SK-N-SH (cell line): ENCODE data around the gene THOC7. TPM values are rescaled to one million over a fixed set of nuclear protein-coding genes. Genes with fewer than 3 reads are reported as not detected.

Experiments
- CTCF ChIA-PET: fragments of 300-600, 350-600 bp; formaldehyde crosslinking; extraction: SDS; loops from one replicate; lab custom pipeline; 2021; lab: Yijun Ruan, JAX
- POLR2A ChIA-PET: fragments of 350-600 bp; sonication (Branson Sonifier 250); formaldehyde crosslinking; extraction: SDS; loops from one replicate; lab custom pipeline; 2020; ENCODE audit warnings: antibody characterized with exemption, inconsistent platforms; lab: Yijun Ruan, JAX
- DNase-seq: peaks from one replicate; pipeline ENCODE4 v3.0.0; 2012
- H2AFZ ChIP-seq: fragments of 200-600 bp; sonication (generic); 2 replicates; pipeline ENCODE4 v1.8.1; 2016; ENCODE audit warnings: antibody characterized with exemption, mild to moderate bottlenecking, low read depth
- H3F3A ChIP-seq: fragments of 200-600 bp; sonication (generic); replicated peaks from 2 replicates; pipeline ENCODE3; 2016; ENCODE audit warnings: antibody characterized with exemption, mild to moderate bottlenecking; ENCODE audit not compliant: insufficient read depth
- H3K27ac ChIP-seq, 2 experiments: fragments of 200-500 bp in 1 of 2; fragments of 200-600 bp in 1 of 2; sonication (Bioruptor generic) in 1 of 2; sonication (generic), shearing (Covaris generic) in 1 of 2; 2 replicates each; pipeline versions ENCODE4 v1.5.1 to v1.6.1; 2014 to 2016; ENCODE audit warnings: low read depth in 2 of 2, inconsistent platforms in 1 of 2, low read length in 1 of 2, mild to moderate bottlenecking in 1 of 2, mixed read lengths in 1 of 2
- H3K27me3 ChIP-seq: fragments of 200-600 bp; sonication (generic), shearing (Covaris generic); 2 replicates; pipeline ENCODE4 v1.6.1; 2016; ENCODE audit warnings: mixed run types; ENCODE audit not compliant: insufficient read depth
- H3K36me3 ChIP-seq, 2 experiments: fragments of 200-500 bp in 1 of 2; fragments of 200-600 bp in 1 of 2; sonication (Bioruptor generic) in 1 of 2; sonication (generic) in 1 of 2; replicated peaks in 1 of 2; 2 replicates each; pipeline versions ENCODE3 to v1.5.1; 2014 to 2016; ENCODE audit warnings: low read length in 1 of 2, mild to moderate bottlenecking in 1 of 2; ENCODE audit not compliant: insufficient read depth in 2 of 2, control insufficient read depth in 1 of 2
- H3K4me1 ChIP-seq, 2 experiments: fragments of 200-500 bp in 1 of 2; fragments of 200-600 bp in 1 of 2; sonication (Bioruptor generic) in 1 of 2; sonication (generic), shearing (Covaris generic) in 1 of 2; 2 replicates each; pipeline versions ENCODE4 v1.5.1 to v1.6.1; 2014 to 2016; ENCODE audit warnings: low read depth in 1 of 2, low read length in 1 of 2, mixed run types in 1 of 2; ENCODE audit not compliant: insufficient read depth in 2 of 2, control insufficient read depth in 1 of 2
- H3K4me2 ChIP-seq: fragments of 200-600 bp; sonication (generic), shearing (Covaris generic); 2 replicates; pipeline ENCODE4 v1.6.1; 2017; ENCODE audit warnings: mixed run types
- H3K4me3 ChIP-seq, 2 experiments: fragments of 200-500 bp in 1 of 2; fragments of 200-600 bp in 1 of 2; sonication (Bioruptor generic) in 1 of 2; sonication (generic), shearing (Covaris generic) in 1 of 2; 2 replicates each; pipeline versions ENCODE4 v1.5.1 to v1.8.1; 2014 to 2016; ENCODE audit warnings: low read depth in 2 of 2, inconsistent platforms in 1 of 2, low read length in 1 of 2, mild to moderate bottlenecking in 1 of 2, mixed read lengths in 1 of 2, moderate library complexity in 1 of 2
- H3K79me2 ChIP-seq: fragments of 200-600 bp; sonication (generic); 2 replicates; pipeline ENCODE4 v1.8.1; 2017; ENCODE audit warnings: mild to moderate bottlenecking; ENCODE audit not compliant: insufficient read depth
- H3K9ac ChIP-seq: fragments of 200-600 bp; sonication (generic); 2 replicates; pipeline ENCODE4 v1.6.1; 2017; ENCODE audit warnings: mixed run types
- H3K9me2 ChIP-seq: fragments of 200-600 bp; sonication (generic); 2 replicates; pipeline ENCODE4 v1.6.1; 2017; ENCODE audit warnings: mixed run types
- H3K9me3 ChIP-seq: fragments of 200-600 bp; sonication (generic); 2 replicates; pipeline ENCODE4 v1.6.1; 2017; ENCODE audit warnings: mixed run types, mild to moderate bottlenecking, moderate library complexity
- H4K20me1 ChIP-seq: fragments of 200-600 bp; sonication (generic); 2 replicates; pipeline ENCODE4 v1.6.1; 2017; ENCODE audit warnings: mild to moderate bottlenecking, mixed run types; ENCODE audit not compliant: insufficient read depth
- ELF1 ChIP-seq: IDR thresholded peaks from 2 replicates; pipeline ENCODE4 v1.4.0; 2012
- FOSL2 ChIP-seq: IDR thresholded peaks from 2 replicates; pipeline ENCODE4 v1.4.0; 2012; ENCODE audit warnings: low read depth, mild to moderate bottlenecking, moderate library complexity, borderline replicate concordance
- FOXM1 ChIP-seq: IDR thresholded peaks from 2 replicates; pipeline ENCODE4 v1.4.0; 2012; ENCODE audit warnings: low read depth, mild to moderate bottlenecking
- GABPA ChIP-seq: IDR thresholded peaks from 2 replicates; pipeline ENCODE4 v1.4.0; 2012; ENCODE audit warnings: low read depth, mild to moderate bottlenecking
- GATA2 ChIP-seq: sonication (generic); formaldehyde crosslinking; IDR thresholded peaks from 2 replicates; pipeline ENCODE4 v1.5.0; 2020; ENCODE audit warnings: mild to moderate bottlenecking, missing genetic modification reagents
- JUND ChIP-seq: IDR thresholded peaks from 2 replicates; pipeline ENCODE4 v1.4.0; 2012
- NFIC ChIP-seq: IDR thresholded peaks from 2 replicates; pipeline ENCODE4 v1.4.0; 2012; ENCODE audit warnings: borderline replicate concordance
- PBX3 ChIP-seq: IDR thresholded peaks from 2 replicates; pipeline ENCODE4; 2012
- POLR2AphosphoS5 ChIP-seq: IDR thresholded peaks from 2 replicates; pipeline ENCODE4 v1.6.1; 2012; ENCODE audit warnings: low read depth, low read length
- RAD21 ChIP-seq: IDR thresholded peaks from 2 replicates; pipeline ENCODE4 v1.6.1; 2012; ENCODE audit warnings: mild to moderate bottlenecking, low read length
- RFX5 ChIP-seq: IDR thresholded peaks from 2 replicates; pipeline ENCODE4 v1.6.1; 2012; ENCODE audit warnings: mild to moderate bottlenecking, improper control_type of control experiment, low read length
- RXRA ChIP-seq: IDR thresholded peaks from 2 replicates; pipeline ENCODE4 v1.4.0; 2012; ENCODE audit warnings: low read depth, mild to moderate bottlenecking, borderline replicate concordance
- SIN3A ChIP-seq: IDR thresholded peaks from 2 replicates; pipeline ENCODE4 v1.6.1; 2012; ENCODE audit warnings: low read depth, mild to moderate bottlenecking, low read length, moderate library complexity, borderline replicate concordance
- TCF12 ChIP-seq: IDR thresholded peaks from 2 replicates; pipeline ENCODE4 v1.4.0; 2012
- TEAD4 ChIP-seq: IDR thresholded peaks from 2 replicates; pipeline ENCODE4 v1.4.0; 2012; ENCODE audit warnings: mild to moderate bottlenecking, borderline replicate concordance; ENCODE audit not compliant: insufficient read depth
- USF1 ChIP-seq: IDR thresholded peaks from 2 replicates; pipeline ENCODE4 v1.4.0; 2012; ENCODE audit warnings: low read depth, borderline replicate concordance
- USF2 ChIP-seq: fragments of 150-350 bp; IDR thresholded peaks from 2 replicates; pipeline ENCODE4 v1.6.1; 2017; ENCODE audit warnings: antibody characterized with exemption, low read length, low read depth, borderline replicate concordance
- YY1 ChIP-seq: IDR thresholded peaks from 2 replicates; pipeline ENCODE4 v1.4.0; 2012; ENCODE audit warnings: low read depth, mild to moderate bottlenecking
- ZBTB33 ChIP-seq: IDR thresholded peaks from 2 replicates; pipeline ENCODE4 v1.4.0; 2012; ENCODE audit warnings: low read depth, borderline replicate concordance
- WGBS: methylation state at CpG from one replicate; pipeline ENCODE4 v1.1.6; 2017; ENCODE audit warnings: low lambda C conversion rate; 5-methylcytosine and 5-hydroxymethylcytosine counted together
- polyA plus RNA-seq, 3 experiments: library from polyadenylated mRNA; depleted of rRNA; stranded (reverse); fragments of >200 nt; gene quantifications; 2 replicates each; pipeline ENCODE4 v1.2.3, GENCODE V29; 2012

THOC7 gene
- polyA plus RNA-seq, 1 of the 3 experiments (the other 2 are of a cell fraction) = 35.6 TPM

- no peak for DNase-seq
- Histone ChIP-seq H3F3A (no peaks in the 10 kb centered on the region), H3K4me1 (no peaks in the 10 kb centered on the region; a peak in 2 of 4 replicates), H3K36me3 (peaks cover 0 to 7% of the 10 kb centered on the region in 2 experiments), H3K27me3 (no peaks in the 10 kb centered on the region), H3K4me3 (no peak overlapping the region), H3K9me3 (no peaks in the 10 kb centered on the region), H3K27ac (no peak overlapping the region), H3K79me2 (peaks cover 36% of the 10 kb centered on the region), H3K9ac (no peak overlapping the region), H3K4me2 (no peak overlapping the region), H4K20me1 (peaks cover 3% of the 10 kb centered on the region; the same call in 1 of the 2 replicates), H3K9me2 (no peaks in the 10 kb centered on the region), H2AFZ (no peak overlapping the region)
- 97% methylated on average over 5 of the region's 5 CpGs for WGBS
- ChIA-PET CTCF (no interaction called here), POLR2A (no interaction called here)
- TF ChIP-seq GATA2 (CRISPR knock-in tag) (no peak), RAD21 (no peak), RFX5 (no peak), FOSL2 (no peak), TCF12 (no peak), ELF1 (no peak), ZBTB33 (no peak), USF2 (no peak), FOXM1 (no peak)
These were observed 27.9 kb upstream of the THOC7 start for GRCh38 chr3:63891518-63891917.

GRCh38 chr3:63886858-63887257, 23.3 kb upstream of the THOC7 start:
- Histone ChIP-seq H3K4me3 (no peak overlapping the region), H4K20me1 (peaks cover 28% of the 10 kb centered on the region), H3K36me3 (peaks cover 0 to 14% of the 10 kb centered on the region in 2 experiments), H3K27ac (no peak overlapping the region), H3K4me1 (no peaks in the 10 kb centered on the region; a peak in 1 of 4 replicates), H3K9me2 (no peaks in the 10 kb centered on the region), H3K4me2 (no peak overlapping the region), H3K79me2 (peaks cover 56% of the 10 kb centered on the region), H2AFZ (no peak overlapping the region), H3K9ac (no peak overlapping the region), H3K27me3 (no peaks in the 10 kb centered on the region), H3K9me3 (no peaks in the 10 kb centered on the region), H3F3A (no peaks in the 10 kb centered on the region)
- CTCF ChIA-PET = interaction anchor here (1.0 kb wide), 1 partner anchor 42 kb away, joined by 3 read pairs; no protein-coding TSS in a partner anchor
- WGBS = 96% methylated on average over 3 of the region's 3 CpGs
- no peak for DNase-seq
- POLR2A ChIA-PET = no interaction called here
- TF ChIP-seq FOSL2 = no peak
- TF ChIP-seq FOXM1 = no peak
- TF ChIP-seq RFX5 = no peak
- no peak for TF ChIP-seq USF2
- TF ChIP-seq YY1 = no peak
- no peak for TF ChIP-seq SIN3A
- TF ChIP-seq JUND = no peak
- no peak for TF ChIP-seq USF1
- TF ChIP-seq TEAD4 = no peak
- no peak for TF ChIP-seq PBX3
- no peak for TF ChIP-seq RXRA
- no peak for TF ChIP-seq GATA2 (CRISPR knock-in tag)
- TF ChIP-seq POLR2AphosphoS5 = no peak
- no peak for TF ChIP-seq GABPA
- no peak for TF ChIP-seq TCF12
- TF ChIP-seq NFIC = no peak
- no peak for TF ChIP-seq ZBTB33
